T-helper 9 cell (primary cell): ENCODE data around the gene DHDH.
A peak's percentile ranks its signal among the peaks of the same experiment; 100 is the strongest.

Source experiments
- DNase-seq: peaks from one replicate; pipeline ENCODE4 v3.0.0-alpha.2; 2020

The DHDH gene

GRCh38 chr19:48993175-48994034 lies 59.9 kb downstream of the DHDH start, which contains the start of the genes GYS1 and RUVBL2:
Gene GYS1, minus strand, starts transcription at chr19:48993309. Its CDS starts 197 bp downstream, at chr19:48993112.
Gene RUVBL2, plus strand, starts transcription at chr19:48993887. Its CDS starts 25 bp downstream, at chr19:48993912.
- peak; percentile 98 for DNase-seq

GRCh38 chr19:48994035-48994386 lies 60.5 kb downstream of the DHDH start:
- DNase-seq = no peak
